H4 (cell line): ENCODE measurements around the gene HLA-DMA. TPM values are rescaled to one million over a fixed set of nuclear protein-coding genes. Genes with fewer than 3 reads are reported as not detected.

ENCODE experiments used
- DNase-seq: peaks from one replicate; pipeline ENCODE4 v3.0.0-alpha.2; 2015; ENCODE audit warnings: low spot score
- total RNA-seq: library from RNA; depleted of rRNA; stranded (reverse); fragments of >200 nt; shearing (Covaris generic); gene quantifications from 2 replicates; pipeline ENCODE4 v1.2.3, GENCODE V29; 2014; rRNA removed

HLA-DMA gene
- total RNA-seq = 10.3 and 13.0 TPM in 2 replicates

DNA sequence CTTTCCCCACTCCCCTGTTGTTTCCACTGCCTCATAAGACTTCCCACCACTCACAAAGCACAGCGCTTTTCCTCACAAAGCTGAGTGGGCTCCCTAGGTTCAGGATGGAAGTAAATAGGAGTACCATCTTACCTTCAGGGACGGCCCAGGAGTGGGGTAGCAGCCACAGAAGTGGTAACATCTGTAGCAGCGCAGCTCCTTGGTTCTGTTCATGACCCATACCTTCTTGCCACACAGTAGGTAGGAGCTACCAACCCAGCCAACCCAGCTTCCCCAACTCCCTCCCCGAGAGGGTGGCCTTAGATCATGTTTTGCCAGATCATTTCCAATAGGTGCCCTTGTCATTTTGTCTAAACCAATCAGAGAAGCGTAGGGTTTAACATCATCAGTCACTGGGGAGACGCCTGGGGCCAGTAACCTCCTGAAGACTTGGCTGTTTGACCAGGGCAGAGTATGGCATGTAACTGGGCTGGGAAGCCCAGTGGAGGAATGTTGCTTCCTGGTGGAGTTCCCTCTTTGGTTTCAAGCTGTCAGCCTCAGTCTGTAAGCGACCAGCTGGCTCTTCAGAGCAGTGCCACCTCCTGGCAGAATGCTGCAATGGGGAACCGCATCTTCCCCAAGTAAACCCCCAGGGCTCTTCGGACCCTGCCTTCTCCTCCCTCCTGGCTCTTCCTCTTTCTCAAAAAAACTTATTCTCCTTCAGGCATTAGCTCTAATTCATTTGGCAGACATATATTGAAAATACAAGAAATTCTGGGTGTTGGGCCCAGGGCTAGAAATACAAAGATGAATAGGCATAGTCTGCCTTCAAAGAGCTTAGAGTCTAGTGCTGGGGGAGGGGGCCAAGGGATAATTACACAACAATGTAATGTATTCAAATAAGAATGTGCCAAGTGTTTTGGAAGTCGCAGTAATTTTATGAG lies at the start of gene HLA-DMA:
Gene HLA-DMA (minus strand): TSS at position 281 of the 923 bp plus-strand sequence. CDS start 61 bp downstream, at position 220.
- peak; percentile 81 for DNase-seq

DNA sequence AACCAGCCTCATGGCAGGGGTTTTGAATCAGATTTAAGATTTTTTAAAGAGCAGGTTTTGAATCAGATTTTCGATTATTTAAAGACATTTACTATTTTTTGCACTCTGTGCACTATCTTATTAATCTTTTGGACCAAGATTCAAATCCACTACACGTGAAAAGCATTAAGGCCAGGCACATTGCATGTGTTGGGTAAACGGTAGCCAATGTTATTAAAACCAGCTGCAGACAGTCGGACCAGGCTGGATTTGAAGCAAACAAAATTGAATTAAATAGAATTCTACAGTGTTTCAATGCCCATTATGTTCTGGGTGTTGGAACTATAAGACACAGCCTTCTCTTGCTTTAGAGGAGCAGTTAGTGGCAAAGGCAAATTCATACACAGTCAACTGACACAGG lies 48.8 kb upstream of the HLA-DMA start:
- DNase-seq = no peak

DNA sequence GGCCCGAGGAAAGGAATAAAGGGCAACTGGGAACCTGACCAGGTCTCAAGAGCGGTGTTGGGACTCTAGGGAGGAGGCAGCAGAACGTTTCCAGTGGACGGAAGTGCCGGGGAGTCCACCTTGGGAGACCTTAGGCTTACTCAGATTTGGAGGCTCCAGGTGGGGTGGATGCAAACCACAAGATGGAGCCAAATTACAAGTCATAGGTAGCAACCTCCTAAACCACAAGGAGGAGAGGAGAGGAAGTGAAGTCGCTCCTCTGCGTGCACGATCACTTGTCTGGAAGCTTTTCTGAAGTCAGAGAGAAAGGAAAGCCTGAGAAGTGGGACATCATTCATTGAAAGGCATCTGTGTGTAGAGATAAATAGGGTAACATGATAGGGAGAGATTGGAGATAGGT lies 47.2 kb upstream of the HLA-DMA start:
- DNase-seq = no peak

DNA sequence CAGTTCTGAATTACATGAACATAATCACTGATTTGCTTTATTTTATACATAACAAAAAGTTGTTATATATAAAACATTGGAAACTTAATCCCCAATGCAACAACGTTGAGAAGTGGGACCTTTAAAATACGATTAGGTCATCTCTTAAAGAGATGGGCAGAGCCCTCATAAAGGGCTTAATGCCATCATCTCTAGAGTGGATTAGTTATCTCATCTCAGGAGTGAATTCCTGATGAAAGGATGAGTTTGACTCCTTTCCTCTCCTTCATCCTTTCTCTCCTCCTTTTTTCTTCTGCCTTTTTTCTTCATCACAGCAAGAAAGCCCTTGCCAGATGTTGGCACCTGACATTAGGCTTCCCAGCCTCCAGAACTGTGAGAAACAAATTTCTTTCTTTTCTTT lies 42.6 kb upstream of the HLA-DMA start:
- DNase-seq = no peak

DNA sequence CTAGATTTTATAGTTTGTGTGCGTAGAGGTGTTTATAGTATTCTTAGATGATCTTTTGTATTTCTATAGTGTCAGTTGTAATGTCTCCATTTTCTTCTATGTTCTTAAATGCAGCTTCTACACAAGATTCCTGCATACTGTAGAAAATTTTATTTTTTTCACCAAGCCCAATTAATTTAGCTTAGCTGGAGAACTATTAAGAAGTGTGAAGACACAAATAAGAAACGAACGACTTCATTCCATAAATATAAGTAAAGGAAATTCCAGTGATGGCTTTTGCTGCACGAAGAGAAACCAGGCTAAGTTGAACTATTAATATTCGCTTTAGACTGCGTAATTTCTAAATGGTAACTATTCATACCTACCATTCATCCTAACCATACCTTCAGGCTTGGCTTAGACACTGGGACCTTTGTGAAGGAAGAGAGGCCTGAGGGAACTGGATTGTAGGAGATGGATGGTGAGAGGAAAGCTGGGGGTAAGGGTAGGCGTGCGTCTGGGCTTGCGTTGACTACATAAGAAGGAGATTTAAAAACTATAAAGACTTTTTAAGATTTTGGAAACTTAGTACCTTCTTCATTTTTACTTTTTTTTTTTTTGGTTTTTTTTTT lies 40.6 kb upstream of the HLA-DMA start:
- no peak for DNase-seq

DNA sequence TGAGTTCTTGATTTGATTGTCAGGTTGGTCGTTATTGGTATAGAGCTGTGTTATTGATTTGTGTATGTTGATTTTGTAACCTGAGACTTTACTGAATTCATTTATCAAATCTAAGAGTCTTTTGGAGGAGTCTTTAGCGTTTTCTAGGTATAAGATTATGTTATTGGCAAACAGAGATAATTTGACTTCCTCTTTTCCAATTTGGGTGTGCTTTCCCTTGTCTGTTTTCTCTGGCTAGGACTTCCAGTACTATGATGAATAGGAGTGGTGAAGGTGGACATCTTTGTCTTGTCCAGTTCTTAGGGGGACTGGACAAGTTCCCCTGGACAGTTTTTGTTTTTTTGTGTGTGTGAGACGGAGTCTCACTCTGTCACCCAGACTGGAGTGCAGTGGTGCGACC lies 39.1 kb upstream of the HLA-DMA start:
- DNase-seq = no peak

DNA sequence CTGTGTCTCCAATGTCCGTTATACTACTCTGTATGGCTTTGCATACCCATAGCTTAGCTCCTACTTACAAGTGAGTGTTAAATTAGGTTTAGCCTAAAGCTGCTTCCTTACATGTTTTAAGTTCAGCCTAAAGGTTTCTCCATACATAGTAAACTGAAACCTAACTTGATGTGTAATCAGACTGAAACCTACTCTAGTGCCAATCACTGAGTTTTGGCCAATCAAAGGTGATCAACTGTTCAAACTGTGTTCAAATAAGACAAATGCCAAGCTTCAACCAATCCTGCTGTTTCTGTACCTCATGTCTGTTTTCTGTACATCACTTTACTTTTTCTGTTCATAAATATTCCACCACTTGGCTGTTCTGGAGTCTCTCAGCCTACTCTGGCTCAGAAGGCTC lies 36.5 kb upstream of the HLA-DMA start:
- no peak for DNase-seq

DNA sequence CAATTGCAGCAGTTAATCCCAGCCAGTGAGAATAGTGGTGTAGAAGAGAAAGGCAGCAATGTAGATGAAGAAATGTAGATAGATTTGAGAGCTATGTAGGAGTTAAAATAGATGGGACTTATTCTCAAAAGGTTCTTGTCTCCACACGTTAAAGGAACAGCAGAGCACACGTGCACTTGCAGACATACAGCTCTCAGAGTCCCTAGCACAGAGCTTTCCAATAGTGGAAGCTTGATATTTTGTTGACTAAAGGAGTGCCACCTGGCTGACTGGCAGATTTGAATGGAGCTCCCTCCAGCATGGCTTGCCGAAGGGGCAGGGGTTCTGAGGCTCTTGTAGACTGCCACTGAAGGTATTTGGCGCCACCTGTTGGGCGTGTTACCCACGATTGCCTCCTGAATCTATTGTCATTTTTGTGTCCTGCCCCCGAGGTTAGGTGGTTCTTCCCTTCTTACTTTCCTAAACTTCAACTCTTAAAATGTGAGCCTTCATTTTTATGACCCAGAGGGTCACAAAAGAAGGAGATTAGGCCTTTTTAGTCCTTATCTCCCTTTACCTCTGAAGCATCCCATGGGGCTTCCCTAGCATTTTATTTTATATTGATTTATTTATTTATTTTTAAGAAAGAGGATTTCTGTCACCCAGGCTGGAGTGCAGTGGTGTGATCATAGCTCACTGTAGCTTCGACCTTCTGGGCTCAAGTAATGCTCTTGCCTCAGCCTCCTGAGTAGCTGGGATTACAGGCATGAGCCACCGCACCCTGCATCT lies 31.9 kb upstream of the HLA-DMA start:
- peak; percentile 83 for DNase-seq

- DNase-seq = no peak
Observed at GRCh38 chr6:32983964-32984621, 31.2 kb upstream of the HLA-DMA start.

DNA sequence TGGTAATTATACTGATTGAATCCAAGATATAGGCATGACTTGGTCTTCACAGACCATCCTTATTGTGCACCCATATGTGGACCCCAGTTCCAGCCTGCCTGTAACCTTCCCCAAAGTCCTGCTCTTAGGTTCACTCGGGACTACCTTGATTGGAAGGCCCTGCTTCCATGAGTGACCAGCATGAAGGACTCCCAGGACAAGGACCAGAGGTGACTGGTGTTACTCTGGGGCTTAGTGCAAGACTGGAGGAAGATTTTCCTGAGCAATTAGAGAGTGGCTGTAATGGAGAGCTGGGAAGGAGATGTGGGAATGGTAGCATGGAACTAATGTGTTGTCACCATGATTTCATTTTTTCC lies 30.6 kb upstream of the HLA-DMA start:
- DNase-seq = no peak

DNA sequence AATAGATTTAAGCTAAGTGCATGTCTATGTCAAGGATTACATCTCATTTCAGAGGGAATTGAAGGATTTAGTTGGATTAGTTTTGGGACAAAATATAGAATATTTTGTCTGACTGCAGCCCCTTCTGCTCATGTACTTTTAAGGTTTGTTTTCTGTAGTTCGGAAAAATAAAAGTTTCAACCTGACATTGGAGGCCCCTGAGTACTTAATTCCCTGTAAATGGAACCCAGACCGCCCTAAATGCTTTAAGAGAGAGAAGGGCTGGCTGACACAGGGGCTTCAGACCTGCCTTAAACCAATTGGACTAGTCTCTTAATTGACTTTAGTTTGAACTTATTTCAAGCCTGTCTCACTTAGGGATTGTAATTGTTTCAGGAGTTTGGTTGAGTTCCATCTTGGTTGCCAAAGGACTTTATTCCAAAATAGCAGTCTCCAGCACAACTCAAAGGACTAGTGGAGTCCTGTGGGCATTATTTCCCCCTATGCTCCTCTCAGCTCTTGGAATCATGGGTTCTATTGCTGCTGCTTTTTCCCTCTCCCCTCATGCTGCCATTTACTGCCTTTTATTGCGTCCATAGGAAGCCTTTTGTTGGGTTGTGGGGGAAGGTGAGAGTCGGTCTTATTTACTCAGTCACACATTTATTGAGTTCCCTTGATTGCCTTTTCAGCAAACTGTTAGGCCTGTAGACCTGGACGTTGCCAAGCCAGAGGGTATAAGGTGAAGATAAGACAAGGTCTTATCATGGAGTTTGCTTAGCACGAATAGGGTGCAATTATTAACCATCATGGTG lies 30.0 kb upstream of the HLA-DMA start:
- DNase-seq = no peak

DNA sequence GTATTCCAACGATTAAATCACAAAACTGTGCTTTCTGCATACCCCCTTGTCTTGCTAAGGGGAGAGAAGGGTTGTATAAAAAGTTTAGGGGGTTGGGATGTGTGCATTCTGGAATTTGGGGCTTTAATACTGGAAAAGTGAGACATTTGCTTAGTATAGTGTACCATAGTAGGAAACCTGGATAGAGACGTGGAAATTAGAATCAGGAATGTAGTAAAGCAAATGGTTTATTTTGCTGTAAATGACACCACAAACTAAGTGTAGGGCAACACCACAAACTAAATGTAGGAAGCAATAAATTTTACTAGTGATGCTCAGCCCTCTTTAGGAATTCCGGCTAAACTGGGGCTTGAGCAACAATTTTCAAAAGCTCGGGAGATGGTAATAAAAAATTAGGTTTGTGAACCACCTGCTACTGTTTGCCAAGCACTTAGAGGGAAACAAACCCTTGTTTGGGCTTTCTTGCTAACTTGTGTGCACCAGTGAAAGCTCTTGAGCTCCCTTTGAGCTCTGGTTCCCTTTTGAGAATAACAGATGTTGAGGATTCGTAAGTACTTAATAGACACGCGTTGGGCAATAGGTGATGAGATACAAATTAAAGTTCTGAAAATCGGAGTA lies 29.3 kb upstream of the HLA-DMA start:
- no peak for DNase-seq

GRCh38 chr6:32980488-32981038 lies 27.7 kb upstream of the HLA-DMA start:
- no peak for DNase-seq

GRCh38 chr6:32979720-32980487 lies 27.0 kb upstream of the HLA-DMA start:
- no peak for DNase-seq

DNA sequence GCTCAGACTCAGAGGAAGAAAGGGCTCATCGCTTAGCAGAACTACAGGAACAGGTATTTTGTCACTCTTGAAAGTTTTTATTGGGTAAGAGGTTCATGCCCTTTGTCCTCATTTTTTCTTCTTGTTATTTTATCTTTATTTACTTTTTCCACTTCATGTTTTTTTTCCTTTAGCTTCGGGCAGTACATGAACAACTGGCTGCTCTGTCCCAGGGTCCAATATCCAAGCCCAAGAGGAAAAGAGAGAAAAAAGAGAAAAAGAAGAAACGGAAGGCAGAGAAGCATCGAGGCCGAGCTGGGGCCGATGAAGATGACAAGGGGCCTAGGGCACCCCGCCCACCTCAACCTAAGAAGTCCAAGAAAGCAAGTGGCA lies 25.0 kb upstream of the HLA-DMA start:
- no peak for DNase-seq

DNA sequence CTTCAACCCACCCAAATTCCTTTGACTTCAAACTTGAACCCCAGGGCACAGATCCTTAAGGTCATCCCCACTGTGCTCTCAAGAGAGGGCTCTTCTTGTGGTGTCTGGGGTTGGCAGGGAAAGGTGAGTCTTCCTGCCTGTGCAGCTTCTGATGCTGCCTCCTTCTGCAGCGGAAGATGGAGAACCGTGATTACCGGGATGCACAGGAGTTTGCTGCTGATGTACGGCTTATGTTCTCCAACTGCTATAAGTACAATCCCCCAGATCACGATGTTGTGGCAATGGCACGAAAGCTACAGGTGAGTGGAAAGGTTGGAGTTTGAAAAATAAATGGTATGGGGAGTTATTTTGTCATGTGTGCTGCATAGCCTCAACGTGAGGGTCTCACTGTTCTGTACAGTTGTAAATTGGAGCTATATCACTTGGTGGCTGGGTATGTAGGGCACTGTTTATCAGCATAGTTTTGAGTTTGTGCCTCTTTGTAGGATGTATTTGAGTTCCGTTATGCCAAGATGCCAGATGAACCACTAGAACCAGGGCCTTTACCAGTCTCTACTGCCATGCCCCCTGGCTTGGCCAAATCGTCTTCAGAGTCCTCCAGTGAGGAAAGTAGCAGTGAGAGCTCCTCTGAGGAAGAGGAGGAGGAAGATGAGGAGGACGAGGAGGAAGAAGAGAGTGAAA lies 24.5 kb upstream of the HLA-DMA start:
- no peak for DNase-seq

- no peak for DNase-seq
Observed at GRCh38 chr6:32976334-32977069, 23.6 kb upstream of the HLA-DMA start.

GRCh38 chr6:32975886-32976285 lies 23.0 kb upstream of the HLA-DMA start:
- no peak for DNase-seq
